Omental fat pad (tissue), 4 donors: Measurements from ENCODE around the gene P2RX5. TPM values are rescaled to one million over a fixed set of nuclear protein-coding genes. Genes with fewer than 3 reads are reported as not detected.

Source experiments
- ATAC-seq: fragments of 150-250 bp; one replicate; pipeline ENCODE4 v1.9.1; 2016; ENCODE audit warnings: mild to moderate bottlenecking, moderate library complexity; ENCODE audit not compliant: low FRiP score
- DNase-seq: peaks from one replicate; pipeline ENCODE4 v3.0.0-alpha.2; 2019; ENCODE audit warnings: low spot score
- CTCF ChIP-seq, 3 donors: fragments of 450-650 bp; IDR thresholded peaks; one replicate each; pipeline ENCODE4 v1.5.1; 2016 to 2017; ENCODE audit warnings: antibody characterized with exemption in 3 of 3, mild to moderate bottlenecking in 3 of 3, moderate library complexity in 2 of 3
- total RNA-seq, 4 donors: library from RNA; depleted of rRNA; stranded (reverse); fragments of >200 nt; gene quantifications; one replicate each; pipeline ENCODE4 v1.1.0, GENCODE V29; 2016

Gene P2RX5
- total RNA-seq, 4 donors from 2014 or later, result 0.84 to 2.4 (median 0.94) TPM

GRCh38 chr17:3681057-3681456 is 14.9 kb downstream of the P2RX5 start:
- ATAC-seq (no peak), DNase-seq (no peak)
- TF ChIP-seq CTCF (IDR thresholded peaks at IDR 0.05), result no peak

- TF ChIP-seq CTCF (IDR thresholded peaks at IDR 0.05), result no peak
- ATAC-seq (no peak), DNase-seq (no peak)
Measured at GRCh38 chr17:3679531-3680126, 16.3 kb downstream of the P2RX5 start.

GRCh38 chr17:3678821-3679530 is 17.0 kb downstream of the P2RX5 start:
- no peak for DNase-seq
- TF ChIP-seq CTCF (IDR thresholded peaks at IDR 0.05), result no peak
- no peak for ATAC-seq

DNA sequence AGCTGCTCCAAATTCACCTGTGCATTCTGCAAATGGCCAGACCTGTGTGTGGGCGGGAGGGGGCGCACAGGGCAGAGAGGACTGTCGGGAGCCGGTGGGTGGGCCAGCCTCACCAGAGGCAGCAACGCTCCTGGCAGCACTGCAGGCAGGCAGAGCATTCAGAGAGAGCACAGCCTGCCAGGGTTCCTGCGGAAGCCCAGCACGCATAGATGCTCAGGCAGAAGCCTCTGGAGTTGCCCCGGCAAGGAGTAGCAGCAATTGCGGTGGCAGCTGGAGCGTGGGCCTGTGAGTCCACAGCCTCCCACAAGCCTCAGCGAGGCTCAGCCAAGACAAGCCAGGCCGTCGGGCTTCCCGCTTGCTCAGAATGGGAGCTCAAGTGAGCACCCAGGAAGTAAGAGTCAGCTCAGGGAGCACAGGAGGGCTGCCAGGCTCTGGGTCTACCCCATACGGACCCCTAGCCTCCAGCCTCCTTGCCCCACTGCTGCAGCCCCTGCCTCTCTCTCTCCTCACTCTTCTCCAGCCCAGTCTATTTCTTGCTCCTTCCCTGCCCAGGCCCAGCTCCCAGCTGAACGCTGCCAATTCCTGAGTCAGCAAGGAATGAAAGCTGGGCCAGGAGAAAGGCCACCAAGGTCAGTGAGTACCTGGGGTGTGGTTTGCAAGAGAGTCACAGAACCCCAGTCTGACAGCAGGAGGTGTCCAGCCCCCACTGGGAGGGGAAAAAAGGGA is 17.7 kb downstream of the P2RX5 start:
- ATAC-seq, result peak; percentile 62
- TF ChIP-seq CTCF (IDR thresholded peaks at IDR 0.05), result no peak

GRCh38 chr17:3675886-3676285 is 20.1 kb downstream of the P2RX5 start:
- DNase-seq, result no peak
- no peak for TF ChIP-seq CTCF (IDR thresholded peaks at IDR 0.05)
- ATAC-seq, result no peak

More for the DNA sequence above, 17.7 kb downstream of the P2RX5 start:
- no peak for DNase-seq

DNA sequence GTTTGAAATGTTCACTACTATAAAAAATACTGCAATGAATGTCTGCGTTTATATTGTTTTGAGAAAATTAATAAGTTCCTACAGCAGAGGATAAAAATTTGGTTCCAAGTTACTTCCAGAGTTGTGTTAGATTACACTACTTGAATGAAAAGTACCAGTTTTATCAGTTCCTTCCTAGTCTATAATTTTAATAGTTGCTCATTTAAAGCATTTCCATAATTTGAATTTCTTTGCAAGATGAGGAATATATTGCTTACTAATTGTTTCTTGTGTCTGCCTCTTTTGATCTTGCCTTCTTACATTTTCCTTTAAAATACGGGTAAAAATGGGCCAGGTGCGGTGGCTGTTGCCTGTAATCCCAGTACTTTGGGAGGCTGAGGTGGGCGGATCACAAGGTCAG is 23.4 kb downstream of the P2RX5 start:
- no peak for TF ChIP-seq CTCF (IDR thresholded peaks at IDR 0.05)
- ATAC-seq (no peak), DNase-seq (no peak)
